ENCODE results near the gene ACTRT2.

DNA sequence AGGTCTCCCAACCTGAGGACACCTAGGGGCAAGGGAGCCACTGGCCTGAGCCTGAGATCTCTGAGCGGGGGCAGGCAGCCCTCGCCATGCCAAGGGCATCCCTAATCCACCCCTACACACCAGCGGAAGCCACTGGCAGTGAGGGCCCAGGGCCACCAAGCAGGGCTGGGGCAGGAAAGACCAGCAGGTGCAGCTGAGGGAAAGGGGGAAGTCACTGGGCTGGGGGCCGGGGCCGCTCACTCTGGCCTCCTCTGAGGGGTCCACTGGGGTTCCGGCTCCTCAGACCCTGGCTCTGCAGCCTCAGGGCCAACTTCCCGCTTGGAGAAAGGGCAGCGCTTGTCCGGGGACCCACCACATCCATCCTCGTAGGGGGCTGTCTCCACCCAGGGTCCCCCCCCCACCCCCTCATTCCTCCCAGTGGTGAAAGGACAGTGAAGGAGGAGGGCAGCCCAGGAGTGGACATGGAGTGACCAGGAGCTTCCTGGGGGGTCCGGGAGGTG lies 42.5 kb upstream of the ACTRT2 start:
- TF ChIP-seq POLR2A (IDR thresholded peaks at IDR 0.05; ENCODE audit: low read length) (no peak), GATA1 (IDR thresholded peaks at IDR 0.05; ENCODE audit: low read depth, low read length) (no peak)
